K562 (cell line): ENCODE measurements around the gene FAM200A. TPM values are rescaled to one million over a fixed set of nuclear protein-coding genes. Genes with fewer than 3 reads are reported as not detected.

ENCODE experiments used
- ARID4B ChIP-seq: sonication (generic); formaldehyde crosslinking; IDR thresholded peaks from 2 replicates; pipeline ENCODE4 v1.8.0; 2022; ENCODE audit warnings: mild to moderate bottlenecking, missing genetic modification reagents
- BRF1 ChIP-seq: IDR thresholded peaks from 3 replicates; pipeline ENCODE4 v1.6.1; 2011; ENCODE audit warnings: borderline replicate concordance, mild to moderate bottlenecking; ENCODE audit not compliant: insufficient read length; ENCODE audit errors: extremely low read depth
- CEBPZ ChIP-seq: fragments of 150-350 bp; IDR thresholded peaks from 2 replicates; pipeline ENCODE4 v1.6.1; 2014; ENCODE audit warnings: low read depth, mild to moderate bottlenecking, low read length, borderline replicate concordance
- EGR1 ChIP-seq: fragments of 450-650 bp; conservative IDR thresholded peaks from 2 replicates; pipeline ENCODE4 v1.6.1; 2017; ENCODE audit warnings: mild to moderate bottlenecking
- FOXK1 ChIP-seq: sonication (generic); formaldehyde crosslinking; IDR thresholded peaks from 2 replicates; pipeline ENCODE4 v1.8.0; 2022; ENCODE audit warnings: missing genetic modification reagents, mild to moderate bottlenecking, borderline replicate concordance
- GTF2F1 ChIP-seq: IDR thresholded peaks from 2 replicates; pipeline ENCODE4 v1.6.1; 2011; ENCODE audit warnings: low read depth, low read length, improper control_type of control experiment
- HDAC3 ChIP-seq: fragments of 450-650 bp; IDR thresholded peaks from 2 replicates; pipeline ENCODE4 v1.6.1; 2018; ENCODE audit warnings: borderline replicate concordance, mild to moderate bottlenecking, moderate library complexity; ENCODE audit not compliant: partially characterized antibody
- HOXB6 ChIP-seq: fragments of 250-450 bp; sonication (Bioruptor Pico); IDR thresholded peaks from 2 replicates; pipeline ENCODE4 v1.5.1; 2022; ENCODE audit warnings: mild to moderate bottlenecking, borderline replicate concordance
- JUN ChIP-seq, 2 experiments: sonication (generic) in 1 of 2; formaldehyde crosslinking in 1 of 2; IDR thresholded peaks; 2 replicates each; pipeline versions ENCODE4 v1.6.1 to v1.8.0; 2012 to 2022; ENCODE audit warnings: borderline replicate concordance in 2 of 2, mild to moderate bottlenecking in 2 of 2, improper control_type of control experiment in 1 of 2, low read depth in 1 of 2, low read length in 1 of 2, missing genetic modification reagents in 1 of 2
- MEF2A ChIP-seq: IDR thresholded peaks from 2 replicates; pipeline ENCODE4 v1.6.1; 2011; ENCODE audit warnings: low read depth, mild to moderate bottlenecking, low read length, moderate library complexity; ENCODE audit not compliant: control insufficient read depth
- MTA3 ChIP-seq: fragments of 450-650 bp; formaldehyde crosslinking; IDR thresholded peaks from 2 replicates; pipeline ENCODE4 v1.6.1; 2017; ENCODE audit warnings: mild to moderate bottlenecking, borderline replicate concordance
- MXD1 ChIP-seq: fragments of 250-450 bp; sonication (Bioruptor Pico); IDR thresholded peaks from 2 replicates; pipeline ENCODE4 v1.8.0; 2021; ENCODE audit warnings: borderline replicate concordance, mild to moderate bottlenecking, moderate library complexity; ENCODE audit not compliant: poor library complexity, severe bottlenecking
- NFRKB ChIP-seq: fragments of 450-650 bp; IDR thresholded peaks from 2 replicates; pipeline ENCODE4 v1.6.1; 2016; ENCODE audit warnings: low read depth
- SNAPC5 ChIP-seq: fragments of 250-450 bp; sonication (Bioruptor Pico); IDR thresholded peaks from 2 replicates; pipeline ENCODE4 v1.8.0; 2021; ENCODE audit warnings: moderate library complexity, mild to moderate bottlenecking, inconsistent platforms
- SNRNP70 ChIP-seq: fragments of 200-400 bp; formaldehyde crosslinking; optimal IDR thresholded peaks from 2 replicates; pipeline ENCODE3; 2017; ENCODE audit warnings: low read depth, low read length
- ZBTB8A ChIP-seq: fragments of 450-650 bp; IDR thresholded peaks from 2 replicates; pipeline ENCODE4 v1.6.1; 2018; ENCODE audit warnings: mild to moderate bottlenecking, moderate library complexity; ENCODE audit not compliant: partially characterized antibody
- ZNF175 ChIP-seq: fragments of 200-800 bp; sonication (Bioruptor generic); IDR thresholded peaks from 2 replicates; pipeline ENCODE4 v1.6.1; 2016; ENCODE audit warnings: low read depth, mild to moderate bottlenecking, missing genetic modification characterization, missing compliant biosample characterization
- ZSCAN32 ChIP-seq: fragments of 450-650 bp; formaldehyde crosslinking; IDR thresholded peaks from 2 replicates; pipeline ENCODE4 v1.4.0; 2020; ENCODE audit warnings: mild to moderate bottlenecking, moderate library complexity
- polyA plus RNA-seq, 8 experiments: library from polyadenylated mRNA; depleted of rRNA in 4 of 8; stranded (reverse) in 5 of 8; unstranded in 3 of 8; fragments of >200 nt; fragmentation: Nextera tagmentation in 2 of 8; fragmentation: Illumina TruSeq in 1 of 8; extraction: Ambion mirVana in 2 of 8; extraction: Trizol in 1 of 8; gene quantifications; 2 replicates each; pipeline versions ENCODE4 v1.2.1 to v1.2.3, GENCODE V29; 2011 to 2014; ENCODE audit warnings: inconsistent platforms in 1 of 8, missing spikeins in 1 of 8
- total RNA-seq, 7 experiments: library from RNA; depleted of rRNA in 6 of 7; stranded (reverse); fragments of >200 nt in 6 of 7; fragmentation: Illumina TruSeq in 2 of 7; extraction: Trizol in 2 of 7; gene quantifications; 2 replicates each; pipeline versions ENCODE4 v1.2.1 to v1.2.3, GENCODE V29; 2011 to 2021; ENCODE audit warnings: low replicate concordance in 1 of 7
- TF ChIP-seq, protein P1 (sequence below): fragments of 450-650 bp; IDR thresholded peaks from 2 replicates; pipeline ENCODE4 v1.6.1; 2016

FAM200A gene
- total and polyA plus RNA-seq, 9 of the 15 experiments (the other 6 are each of a cell fraction or from before 2014, with no cell fraction given) = 3.3 to 11.2 (median 8.3) TPM

GRCh38 chr7:99504281-99504602 lies 47.7 kb downstream of the FAM200A start (continued):
- TF ChIP-seq ARID4B (no peak), JUN (IDR thresholded peaks at IDR 0.05; ENCODE audit: borderline replicate concordance, low read depth, low read length) (no peak), JUN (CRISPR knock-in tag; IDR thresholded peaks at IDR 0.05; ENCODE audit: borderline replicate concordance) (no peak), GTF2F1 (no peak), NFRKB (no peak), HDAC3 (no peak), MXD1 (CRISPR knock-in tag) (no peak), HOXB6 (CRISPR knock-in tag) (no peak), ZSCAN32 (CRISPR knock-in tag) (no peak), MTA3 (0 out of 2 replicates have a peak, but pooled peaks have one; percentile 68), BRF1 (no peak), SNRNP70 (no peak), ZBTB8A (no peak), SNAPC5 (no peak), ZNF175 (CRISPR knock-in tag) (no peak), CEBPZ (no peak), EGR1 (peak; percentile 93), FOXK1 (no peak), MEF2A (no peak)
- TF ChIP-seq, protein P1, sequence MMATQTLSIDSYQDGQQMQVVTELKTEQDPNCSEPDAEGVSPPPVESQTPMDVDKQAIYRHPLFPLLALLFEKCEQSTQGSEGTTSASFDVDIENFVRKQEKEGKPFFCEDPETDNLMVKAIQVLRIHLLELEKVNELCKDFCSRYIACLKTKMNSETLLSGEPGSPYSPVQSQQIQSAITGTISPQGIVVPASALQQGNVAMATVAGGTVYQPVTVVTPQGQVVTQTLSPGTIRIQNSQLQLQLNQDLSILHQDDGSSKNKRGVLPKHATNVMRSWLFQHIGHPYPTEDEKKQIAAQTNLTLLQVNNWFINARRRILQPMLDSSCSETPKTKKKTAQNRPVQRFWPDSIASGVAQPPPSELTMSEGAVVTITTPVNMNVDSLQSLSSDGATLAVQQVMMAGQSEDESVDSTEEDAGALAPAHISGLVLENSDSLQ = no peak
